T-cell (primary cell): ENCODE measurements around the gene CBFB. TPM values are rescaled to one million over a fixed set of nuclear protein-coding genes. Genes with fewer than 3 reads are reported as not detected.

Experiments
- ATAC-seq, 4 experiments: fragments of 200-7000 bp in 3 of 4; fragments of 150-1000 bp in 1 of 4; cut with Tn5 transposase; replicated peaks in 1 of 4; 1 replicate in 3 of 4; 2 replicates in 1 of 4; pipeline ENCODE4 v1.10.0; 2021; ENCODE audit warnings: moderate library complexity in 3 of 4, mild to moderate bottlenecking in 2 of 4, moderate number of reproducible peaks in 1 of 4
- CTCF ChIA-PET, 2 donors: fragments of 300-600 bp; sonication (Branson Sonifier 250); formaldehyde crosslinking; loops; one replicate each; lab custom pipeline; 2022; ENCODE audit warnings: antibody characterized with exemption in 2 of 2; lab: Charles Lee
- POLR2A ChIA-PET, 2 donors: fragments of 300-600 bp; sonication (Branson Sonifier 250); formaldehyde crosslinking; loops; one replicate each; lab custom pipeline; 2022; ENCODE audit warnings: antibody characterized with exemption in 2 of 2; lab: Charles Lee
- DNase-seq, 35 experiments: peaks; one replicate each; pipeline versions ENCODE4 v3.0.0 to v3.0.0-alpha.2; 2013 to 2023
- H3K27ac ChIP-seq: one replicate; pipeline ENCODE4 v1.5.1; 2013; ENCODE audit warnings: low read length
- H3K27me3 ChIP-seq, 2 experiments: replicated peaks in 1 of 2; 1 replicate in 1 of 2; 2 replicates in 1 of 2; pipeline versions ENCODE4 v1.6.1 to v1.7.0; 2013; ENCODE audit warnings: low read length in 1 of 2, mixed read lengths in 1 of 2; ENCODE audit not compliant: control insufficient read depth in 2 of 2, insufficient read depth in 2 of 2; ENCODE audit errors: extremely low read depth in 1 of 2
- H3K36me3 ChIP-seq, 2 donors: 1 replicate in 1 of 2; 2 replicates in 1 of 2; pipeline versions ENCODE4 v1.6.1 to v1.7.0; 2013; ENCODE audit warnings: low read length in 1 of 2; ENCODE audit not compliant: control insufficient read depth in 2 of 2, insufficient read depth in 1 of 2; ENCODE audit errors: extremely low read depth in 1 of 2
- H3K4me1 ChIP-seq, 2 experiments: 1 replicate in 1 of 2; 2 replicates in 1 of 2; pipeline versions ENCODE4 v1.6.1 to v1.7.0; 2013; ENCODE audit warnings: low read length in 2 of 2, mixed read lengths in 1 of 2; ENCODE audit not compliant: insufficient read depth in 2 of 2, control insufficient read depth in 1 of 2; ENCODE audit errors: extremely low read depth in 1 of 2
- H3K4me3 ChIP-seq, 2 donors: 1 replicate in 1 of 2; 2 replicates in 1 of 2; pipeline versions ENCODE4 v1.5.1 to v1.7.0; 2013; ENCODE audit warnings: mild to moderate bottlenecking in 2 of 2, low read length in 1 of 2, moderate library complexity in 1 of 2; ENCODE audit not compliant: control insufficient read depth in 1 of 2; ENCODE audit errors: extremely low read depth in 1 of 2
- H3K9me3 ChIP-seq: 2 replicates; pipeline ENCODE4 v1.7.0; 2013
- H3K27ac Mint-ChIP-seq, 2 donors: one replicate each; pipeline ENCODE4 v1.8.0; 2020 to 2021; ENCODE audit warnings: mild to moderate bottlenecking in 2 of 2, mixed read lengths in 2 of 2
- H3K27me3 Mint-ChIP-seq, 2 donors: one replicate each; pipeline ENCODE4 v1.8.0; 2021 to 2022; ENCODE audit warnings: mixed read lengths in 2 of 2
- H3K36me3 Mint-ChIP-seq: one replicate; pipeline ENCODE4 v1.8.0; 2021; ENCODE audit warnings: mixed read lengths
- H3K4me1 Mint-ChIP-seq, 3 donors: one replicate each; pipeline ENCODE4 v1.8.0; 2020 to 2022; ENCODE audit warnings: mixed read lengths in 3 of 3, mild to moderate bottlenecking in 1 of 3
- H3K4me3 Mint-ChIP-seq, 3 donors: one replicate each; pipeline ENCODE4 v1.8.0; 2020 to 2022; ENCODE audit warnings: mild to moderate bottlenecking in 3 of 3, mixed read lengths in 3 of 3, moderate library complexity in 3 of 3
- H3K9me3 Mint-ChIP-seq, 3 donors: one replicate each; pipeline ENCODE4 v1.8.0; 2020 to 2022; ENCODE audit warnings: mixed read lengths in 3 of 3
- WGBS: methylation state at CpG from one replicate; pipeline ENCODE4 v1.1.5; 2013; ENCODE audit warnings: missing lambda C conversion rate; ENCODE audit not compliant: insufficient coverage; 5-methylcytosine and 5-hydroxymethylcytosine counted together
- total RNA-seq, 35 experiments: library from RNA in 6 of 35; stranded (reverse) in 6 of 35; fragments of 120-200 nt in 1 of 35; gene quantifications; one replicate each; pipeline versions ENCODE4 v1.2.1 to v1.2.4 and lab custom pipeline; 2013 to 2026

CBFB gene
- total RNA-seq, 5 donors from 2014 or later (not counting 1 experiment from before 2014, with no cell fraction given): 80.0 to 115 (median 96.5) TPM

DNA sequence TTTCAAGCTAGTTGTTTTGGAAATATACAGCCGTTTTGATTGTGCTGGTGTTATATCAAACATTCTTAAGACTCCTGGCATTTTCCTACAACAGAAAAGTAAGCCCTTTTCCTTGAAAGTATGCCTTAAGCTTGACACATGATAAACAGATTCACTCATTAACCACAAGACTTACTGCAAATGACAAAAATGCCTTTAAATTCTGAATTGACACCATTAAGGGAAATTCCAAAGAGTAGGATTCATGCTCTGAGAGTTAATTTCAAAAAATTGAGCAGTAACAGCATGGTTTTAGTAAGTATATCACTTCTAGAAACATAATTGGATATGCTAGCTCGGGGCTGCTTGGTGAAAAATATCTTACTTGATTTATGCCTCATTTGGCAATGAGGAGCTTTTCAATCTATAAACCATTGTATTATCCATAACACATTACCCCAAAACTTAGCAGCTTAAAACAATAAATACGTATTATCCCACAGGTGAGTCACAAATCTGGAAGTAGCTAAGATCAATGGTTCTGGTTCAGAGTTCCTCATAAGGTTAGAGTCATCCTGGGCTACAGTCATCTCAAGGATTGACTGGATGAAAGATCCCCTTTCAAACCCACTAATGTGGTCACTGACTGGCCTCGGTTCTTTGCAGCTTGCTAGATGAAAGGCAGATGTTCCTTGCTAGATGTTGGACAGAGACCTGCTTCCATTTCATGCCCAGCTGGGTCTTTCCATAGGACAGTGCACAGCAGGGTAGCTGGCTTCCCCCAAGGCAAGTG, 72.5 kb downstream of the CBFB start:
- no peaks in the 10 kb centered on the region for H3K9me3 Mint-ChIP-seq
- POLR2A ChIA-PET: interaction anchor here in 1 of 2 donors (0.6 kb wide), 1 partner anchor 981 kb away, joined by 3 read pairs; no protein-coding TSS in a partner anchor
- H3K27ac Mint-ChIP-seq: no peak overlapping the region
- H3K9me3 ChIP-seq: no peaks in the 10 kb centered on the region
- H3K4me1 Mint-ChIP-seq: peaks cover 0 to 2% (median 0%) of the 10 kb centered on the region in 3 donors
- no peaks in the 10 kb centered on the region for H3K27me3 Mint-ChIP-seq
- no peaks in the 10 kb centered on the region for H3K4me1 ChIP-seq
- no peak for DNase-seq
- H3K36me3 Mint-ChIP-seq: peaks cover 5% of the 10 kb centered on the region
- H3K27me3 ChIP-seq: no peaks in the 10 kb centered on the region
- ATAC-seq: no peak
- H3K4me3 Mint-ChIP-seq: no peak overlapping the region
- CTCF ChIA-PET: interaction anchor here (0.6 to 3.5 kb wide), 8 partner anchors 14 to 688 kb away, joined by 3 to 12 read pairs (median 4); no protein-coding TSS in a partner anchor
- H3K36me3 ChIP-seq: peaks cover 0 to 4% of the 10 kb centered on the region in 2 donors
- 60% methylated on average over 1 of the region's 4 CpGs for WGBS
- no peak overlapping the region for H3K27ac ChIP-seq
- no peak overlapping the region for H3K4me3 ChIP-seq

DNA sequence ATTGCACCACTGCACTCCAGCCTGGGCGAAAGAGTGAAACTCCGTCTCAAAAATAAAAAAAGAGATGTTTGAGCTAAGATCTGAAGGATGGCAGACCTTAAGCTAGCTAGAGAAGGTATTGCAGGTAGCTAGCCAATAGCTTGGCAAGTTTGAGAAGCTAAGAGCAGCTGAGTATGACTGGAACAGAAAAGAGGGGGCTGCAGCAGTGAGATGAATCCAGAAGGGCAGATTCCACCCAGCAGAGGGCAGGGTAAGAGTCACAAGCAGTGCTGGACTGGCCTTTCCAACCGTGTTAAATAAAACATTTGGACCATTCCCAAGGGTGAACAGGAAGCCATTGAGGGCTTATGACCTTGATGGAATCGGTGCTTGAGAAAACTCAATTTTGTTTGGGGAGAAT, 75.1 kb downstream of the CBFB start:
- H3K27ac Mint-ChIP-seq: peak overlapping the region in 1 of 2 donors; percentile 59
- 100% methylated on average over 2 of the region's 4 CpGs for WGBS
- no peaks in the 10 kb centered on the region for H3K9me3 Mint-ChIP-seq

DNA sequence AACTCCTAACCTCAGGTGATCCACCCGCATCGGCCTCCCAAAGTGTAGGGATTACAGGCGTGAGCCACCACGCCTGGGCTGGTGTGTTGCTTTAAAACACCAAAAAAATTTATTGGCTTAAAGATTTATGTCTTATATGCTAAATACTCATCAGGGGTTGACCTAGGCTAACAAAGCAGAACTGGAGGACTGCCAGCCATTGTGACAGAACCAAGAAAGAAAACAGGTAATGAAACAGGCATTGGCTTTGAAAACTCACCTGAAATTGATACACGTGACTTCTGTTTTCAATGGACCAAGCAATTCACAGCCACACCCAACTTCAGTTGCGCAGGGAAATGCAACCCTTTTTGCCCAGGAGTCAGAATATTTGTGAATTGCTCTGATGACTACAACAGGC, 75.9 kb downstream of the CBFB start:
- H3K27me3 Mint-ChIP-seq: no peaks in the 10 kb centered on the region
- H3K36me3 Mint-ChIP-seq: peaks cover 5% of the 10 kb centered on the region
- no peak overlapping the region for H3K4me3 Mint-ChIP-seq
- H3K27ac Mint-ChIP-seq: no peak overlapping the region
- Histone ChIP-seq H3K27ac (no peak overlapping the region), H3K4me3 (no peak overlapping the region), H3K9me3 (no peaks in the 10 kb centered on the region), H3K36me3 (peaks cover 0 to 4% of the 10 kb centered on the region in 2 donors), H3K27me3 (peaks cover 0 to 3% of the 10 kb centered on the region in 2 experiments), H3K4me1 (peaks cover 4 to 8% of the 10 kb centered on the region in 2 experiments)
- 71% methylated on average over 1 of the region's 6 CpGs for WGBS
- no peaks in the 10 kb centered on the region for H3K9me3 Mint-ChIP-seq
- H3K4me1 Mint-ChIP-seq: peaks cover 0 to 7% (median 5%) of the 10 kb centered on the region in 3 donors
- POLR2A ChIA-PET: no interaction called here
- CTCF ChIA-PET: no interaction called here
- ATAC-seq (no peak), DNase-seq (no peak)

More for the DNA sequence above, 75.1 kb downstream of the CBFB start:
- Histone ChIP-seq H3K4me1 (peaks cover 0 to 2% of the 10 kb centered on the region in 2 experiments), H3K36me3 (peaks cover 0 to 4% of the 10 kb centered on the region in 2 donors), H3K27ac (no peak overlapping the region), H3K9me3 (no peaks in the 10 kb centered on the region), H3K27me3 (peaks cover 0 to under 1% of the 10 kb centered on the region in 2 experiments), H3K4me3 (no peak overlapping the region)
- no peak overlapping the region for H3K4me3 Mint-ChIP-seq
- H3K4me1 Mint-ChIP-seq: peaks cover 0 to 2% (median 0%) of the 10 kb centered on the region in 3 donors
- no peaks in the 10 kb centered on the region for H3K27me3 Mint-ChIP-seq
- peaks cover 5% of the 10 kb centered on the region for H3K36me3 Mint-ChIP-seq
- peak in 1 of 4 experiments; percentile 43 for ATAC-seq
- CTCF ChIA-PET: interaction anchor here (0.6 to 2.0 kb wide), 4 partner anchors 51 to 1603 kb away, joined by 3 to 8 read pairs (median 6); no protein-coding TSS in a partner anchor
- DNase-seq: peak in 1 of 35 experiments; percentile 16
- POLR2A ChIA-PET: interaction anchor here in 1 of 2 donors (0.6 kb wide), 1 partner anchor 49 kb away, joined by 5 read pairs; no protein-coding TSS in a partner anchor

DNA sequence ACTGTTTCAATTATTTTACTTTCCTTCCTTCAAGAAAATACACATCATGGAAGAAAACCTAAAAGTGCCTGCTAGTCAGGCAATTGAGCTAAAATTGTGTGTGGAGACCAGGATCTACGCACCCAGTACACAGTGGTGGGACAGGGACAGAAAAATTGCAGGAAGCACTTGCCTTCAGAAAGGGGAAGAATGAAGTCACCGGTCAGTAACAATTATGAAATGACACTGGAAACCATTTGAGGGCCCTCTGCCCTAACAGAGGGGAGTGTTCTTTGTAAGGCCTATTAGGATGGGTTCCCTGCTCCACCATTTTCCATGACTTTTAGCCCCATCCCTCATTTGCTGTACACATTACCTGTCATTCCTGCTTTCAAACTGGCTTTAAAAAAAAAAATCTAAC, 76.3 kb downstream of the CBFB start:
- Histone ChIP-seq H3K4me1 (peaks cover 5 to 11% of the 10 kb centered on the region in 2 experiments), H3K27me3 (peaks cover 0 to 3% of the 10 kb centered on the region in 2 experiments), H3K36me3 (peaks cover 0 to 4% of the 10 kb centered on the region in 2 donors), H3K4me3 (no peak overlapping the region), H3K9me3 (no peaks in the 10 kb centered on the region), H3K27ac (no peak overlapping the region)
- ChIA-PET POLR2A (no interaction called here), CTCF (no interaction called here)
- Mint-ChIP-seq H3K4me1 (peaks cover 2 to 8% (median 5%) of the 10 kb centered on the region in 3 donors), H3K27ac (no peak overlapping the region), H3K36me3 (peaks cover 5% of the 10 kb centered on the region), H3K9me3 (no peaks in the 10 kb centered on the region), H3K4me3 (no peak overlapping the region), H3K27me3 (no peaks in the 10 kb centered on the region)
- ATAC-seq (no peak), DNase-seq (no peak)
- WGBS: 90% methylated on average over 2 of the region's 2 CpGs

DNA sequence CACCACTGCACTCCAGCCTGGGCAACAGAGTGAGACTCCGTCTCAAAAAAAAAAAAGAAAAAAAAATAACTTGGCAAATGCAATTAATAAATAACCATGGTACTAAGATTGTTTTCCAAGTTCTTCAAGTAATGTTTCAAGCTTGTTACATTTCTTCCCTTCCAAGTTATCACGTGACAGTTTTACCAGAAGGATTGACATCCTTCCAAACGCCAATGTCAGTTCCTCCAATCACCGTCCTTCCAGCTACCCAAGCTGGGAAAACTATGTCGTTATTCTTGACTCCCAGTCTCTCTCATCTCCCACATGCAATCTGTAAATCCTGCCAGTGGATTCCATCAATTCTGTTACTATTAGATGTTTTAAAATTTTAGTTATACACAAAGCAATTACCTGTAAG, 76.9 kb downstream of the CBFB start:
- Histone ChIP-seq H3K4me1 (peaks cover 10 to 17% of the 10 kb centered on the region in 2 experiments), H3K4me3 (no peak overlapping the region), H3K9me3 (no peaks in the 10 kb centered on the region), H3K27ac (no peak overlapping the region), H3K36me3 (peaks cover 0 to under 1% of the 10 kb centered on the region in 2 donors), H3K27me3 (peaks cover 0 to 3% of the 10 kb centered on the region in 2 experiments)
- CTCF ChIA-PET: interaction anchor here in 1 of 2 donors (0.6 kb wide), 1 partner anchor 52 kb away, joined by 4 read pairs; no protein-coding TSS in a partner anchor
- WGBS: 90% methylated on average over 3 of the region's 5 CpGs
- Mint-ChIP-seq H3K4me3 (no peak overlapping the region), H3K9me3 (no peaks in the 10 kb centered on the region), H3K36me3 (peaks cover 5% of the 10 kb centered on the region), H3K27me3 (no peaks in the 10 kb centered on the region), H3K27ac (no peak overlapping the region), H3K4me1 (peaks cover 9 to 15% (median 10%) of the 10 kb centered on the region in 3 donors)
- ATAC-seq (no peak), DNase-seq (no peak)
- POLR2A ChIA-PET: interaction anchor here in 1 of 2 donors (0.7 kb wide), 1 partner anchor 92 kb away, joined by 5 read pairs; no protein-coding TSS in a partner anchor

DNA sequence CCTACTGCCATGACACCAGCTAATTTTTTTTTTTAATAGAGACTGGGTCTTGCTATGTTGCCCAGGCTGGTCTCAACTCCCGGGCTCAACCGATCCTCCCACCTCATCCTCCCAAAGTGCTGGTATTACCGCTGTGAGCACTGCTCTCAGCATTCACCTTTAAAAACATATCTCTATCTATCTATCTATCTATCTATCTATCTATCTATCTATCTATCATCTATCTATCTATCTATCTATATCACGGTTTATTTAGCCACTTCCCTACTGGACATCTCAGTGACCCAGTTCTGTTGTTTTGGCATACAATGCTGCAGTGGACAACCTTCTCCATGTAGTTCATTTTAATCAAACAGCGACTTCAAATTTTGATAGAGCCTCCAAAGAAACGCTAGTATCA, 79.5 kb downstream of the CBFB start:
- peaks cover 24 to 36% (median 28%) of the 10 kb centered on the region in 3 donors for H3K4me1 Mint-ChIP-seq
- no peak for ATAC-seq
- no peak overlapping the region for H3K27ac Mint-ChIP-seq
- ChIA-PET POLR2A (interaction anchor here (0.5 to 0.7 kb wide), 2 partner anchors 75 to 414 kb away, joined by 3 to 9 read pairs; no protein-coding TSS in a partner anchor), CTCF (no interaction called here)
- no peaks in the 10 kb centered on the region for H3K9me3 Mint-ChIP-seq
- H3K4me3 ChIP-seq: no peak overlapping the region
- no peak overlapping the region for H3K4me3 Mint-ChIP-seq
- no peaks in the 10 kb centered on the region for H3K36me3 Mint-ChIP-seq
- H3K27me3 ChIP-seq: peaks cover 0 to 3% of the 10 kb centered on the region in 2 experiments
- H3K4me1 ChIP-seq: peaks cover 10 to 24% of the 10 kb centered on the region in 2 experiments
- H3K27me3 Mint-ChIP-seq: no peaks in the 10 kb centered on the region
- DNase-seq: no peak
- WGBS: 93% methylated on average over 3 of the region's 6 CpGs
- H3K9me3 ChIP-seq: no peaks in the 10 kb centered on the region
- no peaks in the 10 kb centered on the region for H3K36me3 ChIP-seq
- no peak overlapping the region for H3K27ac ChIP-seq
